GM18498 (cell line): ENCODE data around the gene APOL3.
"Not testable (repeated sequence)": the region's sequence is repeated elsewhere in the genome, so short reads cannot be mapped to it uniquely, and the experiment has no call there.

Experiments used
- ATAC-seq: cut with Tn5 transposase; IDR thresholded peaks from one replicate; pipeline ENCODE4 v1.9.1; 2021; ENCODE audit warnings: mild to moderate bottlenecking, moderate library complexity; ENCODE audit not compliant: unreplicated experiment

APOL3 gene

GRCh38 chr22:36160499-36160942, at the start of gene APOL3:
TSS of gene APOL3 (minus strand) at chr22:36160755. CDS start at chr22:36149055, 11,700 bp downstream.
- no peak for ATAC-seq

GRCh38 chr22:36210224-36210623, 49.7 kb upstream of the APOL3 start:
- no peak for ATAC-seq

- not testable (repeated sequence) for ATAC-seq
These were observed 48.9 kb upstream of the APOL3 start for GRCh38 chr22:36209488-36209908.

- ATAC-seq, result no peak
These were observed 48.4 kb upstream of the APOL3 start for GRCh38 chr22:36208914-36209313.

- ATAC-seq, result no peak
These were observed 47.7 kb upstream of the APOL3 start for GRCh38 chr22:36208162-36208765.

- ATAC-seq, result no peak
These were observed 45.7 kb upstream of the APOL3 start for GRCh38 chr22:36206255-36206654.

GRCh38 chr22:36205573-36205972, 45.0 kb upstream of the APOL3 start:
- ATAC-seq, result not testable (repeated sequence)

- ATAC-seq, result no peak
These were observed 44.1 kb upstream of the APOL3 start for GRCh38 chr22:36204632-36205015.

- no peak for ATAC-seq
These were observed 43.6 kb upstream of the APOL3 start for GRCh38 chr22:36204001-36204631.

GRCh38 chr22:36203441-36203840, 42.9 kb upstream of the APOL3 start:
- not testable (repeated sequence) for ATAC-seq

- ATAC-seq, result not testable (repeated sequence)
These were observed 42.4 kb upstream of the APOL3 start for GRCh38 chr22:36202906-36203305.

GRCh38 chr22:36201630-36202319, 41.2 kb upstream of the APOL3 start, which contains the start of gene APOL4:
TSS of gene APOL4 (minus strand) at chr22:36201809. CDS start at chr22:36201734, 75 bp downstream.
- no peak for ATAC-seq

- ATAC-seq, result not testable (repeated sequence)
These were observed 40.5 kb upstream of the APOL3 start for GRCh38 chr22:36201025-36201424.

GRCh38 chr22:36199001-36199551, 38.5 kb upstream of the APOL3 start:
- no peak for ATAC-seq

- ATAC-seq, result no peak
These were observed 38.0 kb upstream of the APOL3 start for GRCh38 chr22:36198536-36198935.

- no peak for ATAC-seq
These were observed 37.1 kb upstream of the APOL3 start for GRCh38 chr22:36197514-36198146.

- no peak for ATAC-seq
These were observed 36.5 kb upstream of the APOL3 start for GRCh38 chr22:36197065-36197440.

- no peak for ATAC-seq
These were observed 35.9 kb upstream of the APOL3 start for GRCh38 chr22:36196254-36197064.

GRCh38 chr22:36194971-36195370, 34.4 kb upstream of the APOL3 start:
- ATAC-seq, result no peak

- no peak for ATAC-seq
These were observed 33.8 kb upstream of the APOL3 start for GRCh38 chr22:36194385-36194784.
